Stimulated activated CD8-positive, alpha-beta memory T cell treated with anti-CD3 and anti-CD28 coated beads, Interleukin-15, amount 100 ng/mL, for 4 hours (primary cell): ENCODE results near the gene GLG1.
A peak's percentile ranks its signal among the peaks of the same experiment; 100 is the strongest.
"Not testable (repeated sequence)": the region's sequence is repeated elsewhere in the genome, so short reads cannot be mapped to it uniquely, and the experiment has no call there.

Source experiments
- DNase-seq, 2 donors: peaks; one replicate each; pipeline ENCODE4 v3.0.0-alpha.2; 2020; ENCODE audit warnings: low read depth in 2 of 2

The GLG1 gene

DNA sequence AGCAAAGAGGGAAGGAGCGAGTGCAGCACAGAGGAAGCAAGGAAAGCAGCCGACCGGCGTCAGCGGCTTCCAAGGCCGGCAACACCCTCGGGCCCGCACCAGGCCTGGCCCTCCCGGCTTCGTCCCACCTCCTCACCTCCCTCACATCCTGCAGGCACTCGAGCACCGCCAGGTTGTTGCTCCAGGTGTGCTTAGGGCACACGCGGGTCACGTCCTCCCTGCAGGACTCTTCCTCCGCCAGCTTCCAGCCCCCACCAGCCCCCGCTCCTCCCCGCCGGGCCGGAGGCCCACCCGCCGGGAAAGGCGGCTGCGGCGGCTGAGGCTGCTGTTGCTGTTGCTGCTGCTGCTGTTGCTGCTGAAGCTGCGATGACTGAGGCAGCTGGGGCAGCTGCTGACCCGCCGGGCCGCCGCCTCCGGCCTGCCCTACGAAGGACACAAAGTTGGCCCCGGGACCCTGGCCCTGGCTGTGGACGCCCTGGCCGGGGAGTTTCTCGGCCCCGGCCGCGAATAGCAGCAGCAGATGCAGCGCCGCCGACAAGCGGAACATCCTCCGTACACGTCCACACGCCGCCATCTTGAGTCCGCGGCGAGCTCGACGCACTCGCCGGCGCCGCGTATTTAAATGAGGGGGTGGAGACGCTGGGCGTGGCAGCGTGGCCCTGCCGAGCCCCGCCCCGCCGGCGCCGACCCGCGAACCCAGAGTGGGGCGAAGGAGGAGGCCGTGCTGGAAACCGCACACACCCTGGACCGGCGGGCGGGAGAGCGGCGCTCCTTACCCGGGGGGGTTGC, at the start of gene GLG1:
GLG1 (minus strand) TSS at position 594 of the 789 bp plus-strand sequence; CDS start at position 574, 20 bp downstream.
- peak; percentile 73 to 81 for DNase-seq

- DNase-seq = no peak
These were observed 47.7 kb upstream of the GLG1 start for GRCh38 chr16:74654536-74655050.

GRCh38 chr16:74652883-74653282, 46.0 kb upstream of the GLG1 start:
- not testable (repeated sequence) for DNase-seq

DNA sequence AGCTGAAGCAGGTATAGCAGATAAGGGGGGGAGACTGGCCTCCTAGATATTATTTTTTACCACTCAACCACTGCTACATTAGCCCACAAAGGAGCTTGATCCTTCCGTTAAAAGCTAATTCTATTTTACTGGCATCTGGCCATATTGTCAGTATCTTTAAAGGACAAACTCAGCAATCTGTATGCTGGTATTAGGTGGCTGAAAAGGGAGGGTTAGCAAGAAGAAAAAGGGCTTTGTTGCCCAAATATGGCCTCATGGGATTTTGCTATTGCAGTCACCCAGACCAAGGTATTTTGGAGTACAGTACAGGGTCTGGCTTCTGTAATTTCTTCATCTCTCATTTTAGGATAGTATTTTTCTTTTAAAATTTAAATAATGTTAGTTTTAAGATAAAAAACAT, 45.3 kb upstream of the GLG1 start:
- no peak for DNase-seq

DNA sequence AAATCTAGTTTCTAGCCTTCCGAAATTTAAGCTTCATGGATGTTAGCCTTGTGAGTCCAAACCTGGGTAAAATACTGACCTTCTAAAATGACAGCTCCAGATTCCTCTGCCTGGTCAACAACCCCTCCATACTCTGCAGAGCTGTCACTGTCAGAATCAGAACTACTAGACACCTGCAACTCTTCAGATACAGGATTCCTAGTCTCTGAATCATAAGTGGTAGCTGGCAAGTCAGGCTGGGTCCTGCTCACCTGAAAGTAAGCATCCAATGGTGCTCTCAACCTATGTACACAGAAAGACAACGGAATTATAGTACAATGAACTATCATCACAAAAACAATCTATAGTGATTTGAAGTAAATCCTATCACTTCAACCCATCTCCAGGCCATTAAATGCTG, 44.9 kb upstream of the GLG1 start:
- no peak for DNase-seq

DNA sequence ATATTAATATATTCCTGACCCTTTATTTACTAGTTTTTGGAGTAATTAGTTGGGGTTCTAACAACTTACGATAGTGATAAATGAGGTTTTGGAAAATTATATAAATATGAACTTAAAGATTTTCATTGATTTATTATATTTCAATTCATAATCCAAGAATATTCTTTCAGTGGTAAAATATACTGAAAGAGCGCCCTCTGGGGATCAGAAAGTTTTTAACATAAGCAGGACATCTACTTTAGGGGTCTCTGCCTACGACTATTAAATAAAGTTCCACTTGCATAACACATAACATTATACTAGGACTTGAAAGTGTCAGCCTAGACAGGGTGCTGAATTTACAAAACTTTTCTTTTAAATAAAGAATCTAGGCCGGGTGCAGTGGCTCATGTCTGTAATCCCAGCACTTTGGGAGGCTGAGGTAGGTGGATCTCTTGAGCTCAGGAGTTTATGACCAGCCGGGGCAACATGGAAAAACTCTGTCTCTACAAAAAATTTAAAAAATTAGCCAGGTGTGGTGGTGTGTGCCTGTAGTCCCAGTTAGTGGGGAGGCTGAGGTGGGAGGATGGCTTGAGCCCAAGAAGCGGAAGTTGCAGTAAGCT, 44.2 kb upstream of the GLG1 start:
- DNase-seq = no peak

GRCh38 chr16:74649839-74650504, 43.1 kb upstream of the GLG1 start:
- no peak for DNase-seq

- no peak for DNase-seq
These were observed 35.1 kb upstream of the GLG1 start for GRCh38 chr16:74641969-74642368.

GRCh38 chr16:74637742-74638453, 31.0 kb upstream of the GLG1 start:
- no peak for DNase-seq

GRCh38 chr16:74635303-74635702, 28.4 kb upstream of the GLG1 start:
- DNase-seq = no peak

DNA sequence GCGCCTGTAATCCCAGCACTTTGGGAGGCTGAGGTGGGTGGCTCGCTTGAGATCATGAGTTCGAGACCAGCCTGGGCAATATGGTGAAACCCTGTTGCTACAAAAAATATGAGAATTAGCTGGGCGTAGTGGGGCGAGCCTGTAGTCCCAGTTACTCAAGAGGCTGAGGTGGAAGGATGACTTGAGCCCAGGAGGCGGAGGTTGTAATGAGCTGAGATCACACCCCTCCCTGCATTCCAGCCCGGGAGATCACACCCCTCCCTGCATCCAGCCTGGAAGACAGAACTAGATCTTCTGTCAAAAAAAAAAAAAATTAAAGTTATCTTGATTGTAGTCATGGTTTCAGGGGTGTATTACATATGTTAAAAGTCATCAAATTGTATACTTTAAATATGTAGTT, 26.8 kb upstream of the GLG1 start:
- no peak for DNase-seq

DNA sequence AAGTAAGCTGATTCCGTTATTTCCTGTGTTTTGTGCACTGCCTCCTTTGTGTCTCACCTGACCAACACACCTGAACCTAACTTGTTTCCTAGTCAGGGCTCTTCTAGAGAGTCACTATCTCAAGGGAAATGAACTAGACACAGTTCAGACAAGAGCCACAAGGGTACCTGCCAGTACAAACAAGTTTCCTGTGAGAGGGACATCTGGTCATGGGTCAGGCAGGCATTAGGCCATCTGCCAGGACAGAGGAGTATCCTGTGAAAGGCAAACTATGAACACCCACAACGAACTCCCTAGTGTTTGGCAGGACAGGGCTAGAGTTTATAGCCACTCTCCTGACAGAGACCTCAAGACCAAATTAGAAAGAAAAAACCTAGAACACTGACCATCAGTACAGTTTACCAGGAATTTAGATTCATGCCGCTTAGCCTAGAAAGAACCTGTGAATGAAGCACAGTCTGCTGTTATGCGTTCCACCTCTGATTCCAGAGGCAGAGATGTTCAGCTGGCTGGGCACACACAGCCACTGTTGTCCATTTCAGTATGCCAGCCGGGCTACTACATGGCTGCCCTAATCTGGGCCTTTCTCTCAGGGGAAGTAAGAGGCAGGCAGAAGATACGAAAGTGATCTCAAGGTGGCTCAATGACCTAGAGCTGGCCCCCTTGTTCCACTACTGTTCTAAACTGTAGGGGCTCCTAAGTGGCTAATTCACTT, 20.7 kb upstream of the GLG1 start:
- no peak for DNase-seq

DNA sequence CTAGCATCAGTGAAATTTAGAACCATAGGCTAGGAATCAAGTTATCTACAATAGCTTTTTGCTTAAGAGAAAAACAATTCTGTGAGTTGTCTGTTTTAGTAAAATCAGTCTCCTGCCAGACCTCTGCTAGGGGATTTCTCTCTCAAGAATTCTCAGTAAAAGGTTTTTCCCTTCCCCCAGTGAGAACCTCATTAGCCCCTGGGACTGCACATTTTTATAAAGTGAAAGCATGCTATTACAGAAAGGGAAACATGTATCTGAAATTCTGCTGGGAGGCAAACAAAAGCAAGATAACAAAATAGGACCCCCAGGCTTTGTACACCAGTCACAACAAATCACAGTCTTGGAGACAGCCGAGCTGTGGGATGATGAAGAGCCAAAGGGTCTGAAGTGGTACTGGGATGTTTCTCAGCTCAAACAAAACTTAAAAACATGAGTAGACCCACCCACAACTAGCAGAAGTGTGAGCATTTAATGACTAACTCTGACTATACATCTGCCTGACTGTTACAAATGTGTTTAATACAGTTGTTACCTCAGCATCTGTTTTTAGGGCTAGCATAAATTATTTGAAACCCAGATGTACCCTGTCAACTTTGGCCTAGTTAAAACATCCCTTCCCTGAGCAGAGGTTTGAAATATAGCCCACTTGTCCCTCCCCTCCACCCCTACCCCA, 20.0 kb upstream of the GLG1 start:
- DNase-seq = no peak

GRCh38 chr16:74625500-74626350, 18.8 kb upstream of the GLG1 start:
- DNase-seq = no peak

GRCh38 chr16:74623839-74624235, 16.9 kb upstream of the GLG1 start:
- no peak for DNase-seq

- no peak for DNase-seq
These were observed 16.4 kb upstream of the GLG1 start for GRCh38 chr16:74623214-74623838.

DNA sequence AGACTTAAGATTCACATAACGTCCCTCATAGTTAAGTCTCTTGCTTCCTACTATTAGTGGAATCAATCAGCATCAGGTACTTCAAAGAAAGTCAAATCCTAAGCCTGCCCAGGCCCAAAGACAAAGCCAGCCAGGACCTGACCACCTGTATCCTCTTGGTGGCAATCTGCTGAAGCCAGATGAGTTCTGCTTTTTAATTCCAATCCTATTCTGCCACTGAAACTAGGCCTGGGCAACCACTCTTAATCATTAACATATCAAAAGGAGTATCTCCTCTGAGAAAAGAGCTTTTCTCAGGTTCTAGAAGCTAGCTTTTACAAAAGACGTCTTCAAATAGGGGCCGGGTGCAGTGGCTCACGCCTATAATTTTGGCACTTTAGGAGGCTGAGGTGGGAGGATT, 15.1 kb upstream of the GLG1 start:
- DNase-seq = no peak

DNA sequence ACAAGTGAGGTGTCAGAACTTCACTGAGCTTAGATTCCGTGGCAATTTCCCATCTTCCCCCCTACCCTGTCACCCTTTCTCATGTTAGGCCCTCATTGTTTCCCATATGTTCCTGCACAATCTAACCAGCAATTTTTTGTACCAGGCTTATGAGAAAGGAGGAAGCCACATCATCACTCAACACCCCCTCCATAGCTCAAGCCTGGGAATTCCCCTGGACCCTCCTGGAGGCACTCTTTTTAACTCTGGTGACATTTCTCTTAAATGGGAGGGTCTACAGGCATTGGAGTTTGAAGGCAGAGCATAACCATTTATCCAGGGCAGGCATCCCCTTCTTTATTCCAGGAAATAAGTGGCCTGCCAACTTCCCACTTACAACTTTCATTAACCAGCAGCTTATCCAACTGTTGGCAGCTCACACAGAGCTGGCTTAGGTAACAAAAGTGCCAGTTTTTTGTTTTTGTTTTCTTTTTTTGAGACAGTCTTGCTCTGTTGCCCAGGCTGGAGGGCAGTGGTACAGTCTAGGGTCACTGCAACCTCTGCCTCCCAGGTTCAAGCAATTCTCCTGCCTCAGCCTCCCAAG, 10.4 kb upstream of the GLG1 start:
- no peak for DNase-seq

DNA sequence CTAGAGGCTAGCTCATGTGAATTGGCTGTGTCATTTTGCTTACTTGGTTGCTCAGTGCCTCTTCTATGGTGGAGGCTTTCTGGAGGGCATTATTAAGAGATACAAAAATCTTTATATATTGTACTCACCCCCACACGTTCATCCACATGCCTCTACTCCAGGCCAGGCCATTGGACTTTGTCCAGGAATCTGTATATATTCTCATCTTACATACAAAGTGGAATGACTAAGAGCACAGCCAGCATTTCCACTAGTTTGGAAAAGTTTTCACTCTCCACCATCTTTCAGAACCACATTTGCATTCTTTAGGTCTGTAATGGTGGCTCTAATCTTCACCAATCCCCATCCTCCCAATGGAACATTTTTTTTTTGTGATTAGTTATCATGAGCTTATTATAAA, 4.8 kb upstream of the GLG1 start:
- no peak for DNase-seq
